Measurements from ENCODE around the gene DDX1.
"Not testable (repeated sequence)": the region's sequence is repeated elsewhere in the genome, so short reads cannot be mapped to it uniquely, and the experiment has no call there.

Gene DDX1

GRCh38 chr2:15671842-15672815 is 80.5 kb downstream of the DDX1 start:
- ATAC-seq, result no peak
- Mint-ChIP-seq H3K4me1 (no peaks in the 10 kb centered on the region), H3K27me3 (peaks cover 33% of the 10 kb centered on the region), H3K9me3 (no peaks in the 10 kb centered on the region), H3K27ac (no peak overlapping the region), H3K4me3 (no peak overlapping the region)
- no peak for DNase-seq

DNA sequence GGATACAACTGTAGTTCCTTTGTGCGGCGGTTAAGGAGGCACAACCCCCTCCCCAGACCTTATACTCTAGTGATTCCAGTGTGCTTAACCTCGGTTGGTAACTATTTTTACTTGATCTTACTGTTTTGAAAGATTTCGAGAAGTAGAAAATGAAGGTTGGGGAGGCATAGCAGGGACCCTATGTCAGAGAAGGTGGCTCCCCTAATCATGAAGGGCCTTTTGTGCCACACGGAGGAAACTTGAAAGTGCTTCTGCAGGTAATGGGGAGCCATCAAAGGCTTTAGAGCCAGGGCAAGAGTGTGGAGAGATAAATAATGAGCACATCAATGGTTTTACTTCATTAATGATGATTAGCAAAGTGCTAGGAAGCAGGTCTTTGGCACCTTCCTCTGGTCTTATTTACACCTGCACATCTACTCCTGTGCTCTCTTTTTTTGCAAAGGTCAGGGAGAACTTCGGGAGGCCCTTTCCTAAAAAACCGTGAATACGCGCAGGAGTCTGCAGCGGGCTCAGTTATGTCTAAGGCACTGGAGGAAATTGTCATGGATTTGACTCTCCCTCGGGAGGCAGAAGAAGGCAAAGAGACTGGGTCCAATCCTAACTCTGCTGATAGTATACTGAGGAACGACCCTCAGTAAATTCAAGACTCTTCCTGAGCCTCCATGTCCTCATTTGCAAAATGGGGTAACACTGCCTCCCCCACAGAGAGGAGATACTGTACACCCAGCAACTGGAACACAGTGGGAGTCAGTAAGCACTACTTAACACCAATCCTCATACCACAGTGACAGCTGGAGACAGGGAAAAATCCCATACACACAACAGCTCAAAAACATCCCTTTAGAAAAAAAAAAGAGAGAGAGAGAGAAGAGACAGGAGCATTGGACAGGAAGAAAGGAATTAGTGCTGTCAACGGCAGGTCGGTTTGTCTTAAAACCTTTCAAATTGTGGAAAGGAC is 81.6 kb downstream of the DDX1 start:
- DNase-seq, result no peak
- Mint-ChIP-seq H3K4me1 (no peaks in the 10 kb centered on the region), H3K9me3 (no peaks in the 10 kb centered on the region), H3K27me3 (peaks cover 22% of the 10 kb centered on the region), H3K27ac (no peak overlapping the region), H3K4me3 (no peak overlapping the region)
- no peak for ATAC-seq

DNA sequence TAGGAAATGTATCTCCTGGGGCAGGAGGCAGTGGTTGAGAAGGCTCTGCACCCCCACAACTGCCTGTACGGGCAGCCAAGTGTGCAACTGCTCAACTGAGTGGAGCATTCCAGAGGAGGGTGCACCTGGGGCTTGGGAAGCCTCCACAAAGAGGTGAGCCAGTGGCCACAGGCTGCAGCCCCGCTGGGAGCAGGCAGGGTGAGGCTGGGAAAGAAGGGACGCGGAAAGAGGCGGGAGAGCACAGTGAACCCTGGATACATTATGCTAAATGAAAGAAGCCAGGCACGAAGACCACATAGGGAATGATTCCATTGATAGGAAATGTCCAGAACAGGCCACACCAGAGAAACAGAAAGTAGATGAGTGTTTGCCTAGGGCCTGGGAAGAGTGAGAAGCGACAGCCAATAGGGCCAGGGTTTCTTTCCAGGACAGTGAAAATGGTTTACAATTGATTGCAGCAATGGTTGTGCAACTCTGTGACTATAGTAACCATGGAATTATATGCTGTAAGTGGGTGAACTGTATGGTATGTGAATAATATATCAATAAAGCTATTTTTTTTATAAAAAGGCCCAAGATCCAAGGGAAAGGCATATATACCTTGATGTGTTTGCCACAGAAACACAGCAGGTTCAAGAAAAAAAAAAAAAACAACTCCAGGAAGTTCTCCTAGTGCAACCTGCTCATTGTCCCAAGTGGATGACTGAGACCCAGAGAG is 82.4 kb downstream of the DDX1 start:
- ATAC-seq, result no peak
- Mint-ChIP-seq H3K9me3 (no peaks in the 10 kb centered on the region), H3K4me1 (no peaks in the 10 kb centered on the region), H3K4me3 (no peak overlapping the region), H3K27ac (no peak overlapping the region), H3K27me3 (peaks cover 15% of the 10 kb centered on the region)
- DNase-seq, result no peak

DNA sequence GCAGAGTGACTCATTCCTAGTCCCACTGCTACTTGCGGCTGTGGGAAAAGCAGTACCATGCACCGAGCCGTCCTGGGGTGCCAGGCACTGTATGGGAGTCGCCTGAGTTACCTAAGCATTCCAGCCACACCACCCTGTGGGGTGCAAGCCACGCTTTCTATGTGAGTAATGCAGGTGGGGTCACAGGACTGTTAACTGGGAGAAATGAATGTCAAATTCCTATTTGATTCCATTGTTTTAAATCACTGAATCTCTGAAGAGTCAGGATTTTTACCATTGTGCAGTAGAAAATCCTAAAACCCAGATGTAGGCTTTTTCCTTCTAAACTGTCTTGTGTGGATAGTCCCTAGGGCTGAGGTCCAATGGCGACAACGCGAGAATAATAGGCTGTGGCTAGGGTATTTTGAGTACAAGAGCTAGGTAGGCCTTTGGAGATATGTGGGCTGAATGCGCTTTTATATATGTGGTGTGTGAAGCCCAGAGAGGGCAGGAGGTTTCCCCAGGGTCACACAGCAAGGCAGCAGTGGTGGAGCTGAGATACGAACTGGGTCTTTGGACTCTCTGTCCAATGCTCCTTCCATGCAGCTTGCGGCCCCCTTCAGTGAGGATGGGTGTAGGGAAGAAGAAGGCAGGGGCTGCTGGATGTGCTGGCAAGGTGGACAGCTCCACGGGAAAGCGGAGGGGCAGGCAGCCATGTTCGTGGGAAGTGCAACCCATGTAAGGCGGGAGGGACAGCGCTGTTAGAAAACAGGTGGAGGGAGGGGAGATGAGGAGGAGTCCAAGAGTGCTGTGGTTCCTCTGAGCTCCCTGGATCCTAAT is 83.2 kb downstream of the DDX1 start:
- DNase-seq, result no peak
- Mint-ChIP-seq H3K27me3 (peaks cover 15% of the 10 kb centered on the region), H3K4me1 (no peaks in the 10 kb centered on the region), H3K27ac (no peak overlapping the region), H3K9me3 (peaks cover 5 to 7% of the 10 kb centered on the region in 2 donors), H3K4me3 (no peak overlapping the region)
- ATAC-seq, result peak; percentile 23

DNA sequence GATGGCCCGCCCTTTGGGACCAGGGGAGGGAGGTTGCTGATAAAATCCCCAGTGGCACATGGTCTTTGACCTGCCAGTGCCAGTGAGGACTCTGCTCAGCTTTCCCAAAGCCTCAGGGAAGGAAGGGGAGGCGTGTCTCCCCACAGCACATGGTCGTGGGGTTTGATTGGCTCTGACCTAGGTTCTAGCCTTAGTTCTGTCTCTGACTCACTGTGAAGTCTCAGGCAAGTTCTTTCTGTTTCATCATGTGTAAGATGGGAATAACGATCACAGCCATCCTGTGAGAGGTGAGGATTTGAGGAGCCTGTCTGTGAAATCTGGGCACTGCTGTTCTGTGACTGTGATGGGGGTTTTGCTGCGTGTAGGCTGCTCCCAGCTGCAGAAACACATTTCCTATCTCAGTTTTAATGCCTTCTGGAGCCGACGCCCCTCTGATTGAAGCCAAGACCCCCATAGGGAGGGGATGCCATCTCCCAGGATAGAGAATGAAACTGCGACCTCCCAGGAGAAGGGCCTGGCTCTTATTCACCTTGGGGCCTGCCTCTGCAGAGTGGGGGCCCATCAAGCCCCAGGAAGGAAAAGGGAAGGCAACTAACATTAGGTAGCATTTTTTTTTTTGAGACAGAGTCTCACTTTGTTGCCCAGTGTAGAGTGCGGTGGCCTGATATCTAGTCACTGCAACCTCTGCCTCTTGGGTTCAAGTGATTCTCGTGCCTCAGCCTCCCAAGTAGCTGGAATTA is 84.0 kb downstream of the DDX1 start:
- ATAC-seq (no peak), DNase-seq (no peak)
- Mint-ChIP-seq H3K4me1 (no peaks in the 10 kb centered on the region), H3K4me3 (no peak overlapping the region), H3K27me3 (peaks cover 11% of the 10 kb centered on the region), H3K27ac (peak overlapping the region in 1 of 2 donors; percentile 28), H3K9me3 (peaks cover 5 to 8% of the 10 kb centered on the region in 2 donors)

DNA sequence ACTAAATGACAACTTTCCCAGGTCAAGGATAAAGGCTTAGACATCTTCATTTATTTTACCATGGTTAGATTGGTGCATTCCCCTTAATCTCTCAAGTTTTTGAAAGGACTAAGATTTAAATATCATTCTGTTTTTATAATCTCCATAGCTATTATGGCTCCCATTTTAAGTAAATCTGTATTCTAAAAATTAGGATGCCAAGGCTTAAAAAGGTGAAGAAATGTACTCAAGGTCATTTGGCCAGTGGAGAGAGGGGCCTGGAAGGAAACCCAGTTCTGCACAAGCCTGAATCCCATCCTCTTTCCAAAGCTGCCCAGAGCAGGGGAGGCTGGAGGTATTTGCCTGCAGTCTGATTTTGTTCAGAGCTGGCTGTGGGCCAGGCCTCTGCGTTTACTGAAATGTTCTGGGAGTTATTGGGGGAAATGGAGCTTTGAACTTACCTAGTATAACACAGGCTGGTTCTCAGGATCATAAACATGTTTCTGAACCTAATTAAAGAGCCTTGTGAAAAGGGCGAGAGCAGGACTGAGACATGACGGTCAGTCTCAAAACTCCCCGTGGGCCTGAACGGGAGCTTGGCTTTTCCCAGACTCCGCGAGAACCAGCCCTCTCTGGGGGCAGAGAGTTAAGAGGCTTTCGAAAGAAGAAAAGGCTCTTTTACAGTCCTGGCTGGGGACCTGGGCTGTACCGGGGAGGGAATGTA is 85.6 kb downstream of the DDX1 start:
- no peak overlapping the region for H3K27ac Mint-ChIP-seq
- no peak for ATAC-seq
- no peak overlapping the region for H3K4me3 Mint-ChIP-seq
- DNase-seq, result no peak
- peaks cover 8% of the 10 kb centered on the region for H3K27me3 Mint-ChIP-seq
- no peaks in the 10 kb centered on the region for H3K4me1 Mint-ChIP-seq
- H3K9me3 Mint-ChIP-seq, result peaks cover 5 to 8% of the 10 kb centered on the region in 2 donors

DNA sequence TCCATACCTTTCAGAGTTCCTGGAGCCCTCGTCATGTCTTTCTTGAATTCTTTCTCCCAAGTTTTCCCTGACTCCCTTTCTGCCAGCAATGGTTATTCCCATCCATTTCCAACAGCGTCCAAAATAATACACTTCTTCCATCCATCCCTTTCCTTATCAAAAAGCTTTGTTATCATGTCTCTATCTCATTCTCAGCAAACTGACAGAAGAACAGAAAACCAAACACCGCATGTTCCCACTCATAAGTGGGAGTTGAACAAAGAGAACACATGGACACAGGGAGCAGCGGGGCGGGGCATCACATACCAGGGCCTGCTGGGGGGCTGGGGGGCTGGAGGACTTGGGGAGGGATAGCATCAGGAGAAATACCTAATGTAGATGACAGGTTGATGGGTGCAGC is 86.7 kb downstream of the DDX1 start:
- Mint-ChIP-seq H3K4me3 (no peak overlapping the region), H3K27ac (no peak overlapping the region), H3K4me1 (no peaks in the 10 kb centered on the region), H3K9me3 (peaks cover 5 to 8% of the 10 kb centered on the region in 2 donors), H3K27me3 (peaks cover 7% of the 10 kb centered on the region)
- no peak for DNase-seq
- ATAC-seq, result no peak

DNA sequence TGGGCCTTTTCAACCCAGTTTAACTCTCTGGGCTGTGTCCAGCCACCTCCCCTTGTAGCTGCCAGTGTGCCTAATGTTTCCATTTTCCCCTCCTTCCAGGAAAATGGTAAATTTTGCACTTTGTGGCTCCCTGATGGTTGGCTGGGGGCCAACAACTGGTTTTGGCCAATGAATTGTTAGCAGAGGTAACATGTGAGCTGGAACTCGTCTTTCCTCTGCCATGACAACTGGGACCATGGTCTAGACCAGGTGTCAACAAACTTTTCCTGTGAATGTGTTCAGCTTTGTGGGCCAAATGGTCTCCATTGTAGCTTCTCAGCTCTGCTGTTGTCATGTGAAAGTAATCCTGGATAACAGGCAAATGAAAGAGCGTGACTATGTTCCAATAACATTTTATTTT is 87.2 kb downstream of the DDX1 start:
- no peak overlapping the region for H3K27ac Mint-ChIP-seq
- no peaks in the 10 kb centered on the region for H3K4me1 Mint-ChIP-seq
- no peak for ATAC-seq
- H3K27me3 Mint-ChIP-seq, result peaks cover 1% of the 10 kb centered on the region
- H3K4me3 Mint-ChIP-seq, result no peak overlapping the region
- no peak for DNase-seq
- H3K9me3 Mint-ChIP-seq, result peaks cover 5 to 8% of the 10 kb centered on the region in 2 donors

GRCh38 chr2:15679386-15679924 is 87.8 kb downstream of the DDX1 start:
- DNase-seq, result no peak
- no peaks in the 10 kb centered on the region for H3K27me3 Mint-ChIP-seq
- H3K4me3 Mint-ChIP-seq, result no peak overlapping the region

DNA sequence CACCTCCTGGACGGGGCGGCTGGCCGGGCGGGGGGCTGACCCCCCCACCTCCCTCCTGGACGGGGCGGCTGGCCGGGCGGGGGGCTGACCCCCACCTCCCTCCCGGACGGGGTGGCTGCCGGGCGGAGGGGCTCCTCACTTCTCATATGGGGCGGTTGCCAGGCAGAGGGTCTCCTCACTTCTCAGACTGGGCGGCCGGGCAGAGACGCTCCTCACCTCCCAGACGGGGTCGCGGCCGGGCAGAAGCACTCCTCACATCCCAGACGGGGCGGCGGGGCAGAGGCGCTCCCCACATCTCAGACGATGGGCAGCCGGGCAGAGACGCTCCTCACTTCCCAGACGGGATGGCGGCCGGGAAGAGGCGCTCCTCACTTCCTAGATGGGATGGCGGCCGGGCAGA is 88.5 kb downstream of the DDX1 start:
- not testable (repeated sequence) for H3K27ac Mint-ChIP-seq, H3K4me1 Mint-ChIP-seq, DNase-seq, ATAC-seq, H3K27me3 Mint-ChIP-seq, H3K9me3 Mint-ChIP-seq, H3K4me3 Mint-ChIP-seq

More at GRCh38 chr2:15679386-15679924, 87.8 kb downstream of the DDX1 start:
- no peak for ATAC-seq
- no peaks in the 10 kb centered on the region for H3K4me1 Mint-ChIP-seq
- H3K9me3 Mint-ChIP-seq, result peaks cover 5 to 8% of the 10 kb centered on the region in 2 donors
- no peak overlapping the region for H3K27ac Mint-ChIP-seq
